GM21515 (cell line): Measurements from ENCODE around the gene SRGAP3.

Source experiments
- ATAC-seq: cut with Tn5 transposase; IDR thresholded peaks from one replicate; pipeline ENCODE4 v1.9.1; 2021; ENCODE audit not compliant: unreplicated experiment

The SRGAP3 gene

GRCh38 chr3:9229325-9229724 is 20.1 kb downstream of the SRGAP3 start:
- ATAC-seq, result no peak

GRCh38 chr3:9226326-9226725 is 23.1 kb downstream of the SRGAP3 start:
- no peak for ATAC-seq

- ATAC-seq, result no peak
These were observed 24.2 kb downstream of the SRGAP3 start for GRCh38 chr3:9225268-9225667.

- ATAC-seq, result peak; percentile 88
These were observed 25.0 kb downstream of the SRGAP3 start for GRCh38 chr3:9224490-9224889.

- ATAC-seq, result no peak
These were observed 25.8 kb downstream of the SRGAP3 start for GRCh38 chr3:9223672-9224071.

GRCh38 chr3:9222956-9223639 is 26.3 kb downstream of the SRGAP3 start:
- ATAC-seq, result no peak

GRCh38 chr3:9222049-9222448 is 27.4 kb downstream of the SRGAP3 start:
- no peak for ATAC-seq

GRCh38 chr3:9218514-9218846 is 31.0 kb downstream of the SRGAP3 start:
- ATAC-seq, result no peak

GRCh38 chr3:9217784-9218513 is 31.5 kb downstream of the SRGAP3 start:
- ATAC-seq, result no peak

- ATAC-seq, result no peak
These were observed 32.7 kb downstream of the SRGAP3 start for GRCh38 chr3:9216736-9217135.

GRCh38 chr3:9214599-9214998 is 34.8 kb downstream of the SRGAP3 start:
- ATAC-seq, result no peak

- no peak for ATAC-seq
These were observed 35.3 kb downstream of the SRGAP3 start for GRCh38 chr3:9214185-9214584.

- no peak for ATAC-seq
These were observed 36.3 kb downstream of the SRGAP3 start for GRCh38 chr3:9213019-9213634.

- no peak for ATAC-seq
These were observed 38.1 kb downstream of the SRGAP3 start for GRCh38 chr3:9211155-9211950.

GRCh38 chr3:9209777-9210176 is 39.7 kb downstream of the SRGAP3 start:
- ATAC-seq, result no peak

- ATAC-seq, result no peak
These were observed 40.8 kb downstream of the SRGAP3 start for GRCh38 chr3:9208605-9209152.

- no peak for ATAC-seq
These were observed 42.2 kb downstream of the SRGAP3 start for GRCh38 chr3:9207116-9207763.

- ATAC-seq, result no peak
These were observed 43.2 kb downstream of the SRGAP3 start for GRCh38 chr3:9206287-9206686.

- ATAC-seq, result peak; percentile 64
These were observed 43.9 kb downstream of the SRGAP3 start for GRCh38 chr3:9205345-9206143.
